Adipose tissue (tissue), 3 donors: Measurements from ENCODE around the gene MXI1. TPM values are rescaled to one million over a fixed set of nuclear protein-coding genes. Genes with fewer than 3 reads are reported as not detected.

Experiments used
- H3K27ac ChIP-seq: one replicate; pipeline ENCODE4 v1.5.1; 2013; ENCODE audit warnings: low read depth, low read length
- WGBS, 3 donors: extraction: QIAGEN DNeasy Blood & Tissue Kit; methylation state at CpG; one replicate each; pipeline ENCODE4 v1.1.7; 2013; 5-methylcytosine and 5-hydroxymethylcytosine counted together
- polyA plus RNA-seq, 3 donors: library from polyadenylated mRNA; stranded (reverse); fragments of 200-250 nt; gene quantifications; one replicate each; pipeline ENCODE4 v1.2.3, GENCODE V29; 2013
- donor health status: healthy with polysubstance abuse.
- donor health status: Bipolar disorder and iron deficiency.
- donor health status: healthy.

MXI1 gene
- 10 to 100 TPM; 16.6 to 28.8 (median 24.2) TPM for polyA plus RNA-seq

DNA sequence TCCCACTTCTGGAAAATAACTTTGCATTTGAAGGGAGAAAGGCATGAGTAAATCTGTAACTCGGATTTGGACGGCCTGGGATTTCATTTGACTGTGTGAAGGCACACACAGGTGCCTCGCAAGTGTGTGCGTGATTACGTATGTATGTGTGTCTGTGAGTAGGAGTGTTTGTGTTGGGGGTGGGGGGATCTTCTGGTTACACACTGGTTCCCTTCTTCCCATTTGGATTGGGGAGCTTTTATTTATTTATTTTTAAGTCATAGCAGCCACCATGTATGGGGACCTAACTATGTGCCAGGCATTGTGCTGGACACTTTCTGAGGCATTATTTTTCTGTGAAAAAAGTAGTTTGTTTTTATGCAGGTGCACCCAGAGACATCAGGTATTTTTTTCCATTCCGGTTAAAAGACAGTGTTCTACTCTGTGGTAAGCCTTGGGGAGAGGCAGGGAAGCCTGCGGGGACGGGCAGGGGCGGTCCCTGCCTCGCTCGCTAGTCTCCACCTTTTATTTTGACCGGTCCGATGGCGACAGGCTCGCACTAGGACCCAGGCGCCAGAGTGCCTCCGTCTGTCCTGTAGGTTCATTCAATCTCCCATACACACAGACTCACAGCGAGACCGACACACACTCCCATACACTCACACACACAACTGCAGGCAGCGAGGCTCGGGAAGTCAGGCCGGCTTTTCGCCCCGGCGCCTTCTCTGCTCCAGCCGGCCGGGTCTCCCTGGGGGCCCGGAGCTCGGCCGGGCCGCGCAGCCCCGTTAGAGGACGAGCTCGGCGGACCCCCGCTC is at the start of gene MXI1:
Gene MXI1, plus strand, starts transcription at position 595 of the 794 bp plus-strand sequence. CDS start 204 bp downstream, outside the sequence.
- H3K27ac ChIP-seq = peak within 1 kb of the TSS; percentile 28
- WGBS, 3 donors = 2 to 5% (median 5%) methylated on average over 36 to 37 of the region's 37 CpGs

DNA sequence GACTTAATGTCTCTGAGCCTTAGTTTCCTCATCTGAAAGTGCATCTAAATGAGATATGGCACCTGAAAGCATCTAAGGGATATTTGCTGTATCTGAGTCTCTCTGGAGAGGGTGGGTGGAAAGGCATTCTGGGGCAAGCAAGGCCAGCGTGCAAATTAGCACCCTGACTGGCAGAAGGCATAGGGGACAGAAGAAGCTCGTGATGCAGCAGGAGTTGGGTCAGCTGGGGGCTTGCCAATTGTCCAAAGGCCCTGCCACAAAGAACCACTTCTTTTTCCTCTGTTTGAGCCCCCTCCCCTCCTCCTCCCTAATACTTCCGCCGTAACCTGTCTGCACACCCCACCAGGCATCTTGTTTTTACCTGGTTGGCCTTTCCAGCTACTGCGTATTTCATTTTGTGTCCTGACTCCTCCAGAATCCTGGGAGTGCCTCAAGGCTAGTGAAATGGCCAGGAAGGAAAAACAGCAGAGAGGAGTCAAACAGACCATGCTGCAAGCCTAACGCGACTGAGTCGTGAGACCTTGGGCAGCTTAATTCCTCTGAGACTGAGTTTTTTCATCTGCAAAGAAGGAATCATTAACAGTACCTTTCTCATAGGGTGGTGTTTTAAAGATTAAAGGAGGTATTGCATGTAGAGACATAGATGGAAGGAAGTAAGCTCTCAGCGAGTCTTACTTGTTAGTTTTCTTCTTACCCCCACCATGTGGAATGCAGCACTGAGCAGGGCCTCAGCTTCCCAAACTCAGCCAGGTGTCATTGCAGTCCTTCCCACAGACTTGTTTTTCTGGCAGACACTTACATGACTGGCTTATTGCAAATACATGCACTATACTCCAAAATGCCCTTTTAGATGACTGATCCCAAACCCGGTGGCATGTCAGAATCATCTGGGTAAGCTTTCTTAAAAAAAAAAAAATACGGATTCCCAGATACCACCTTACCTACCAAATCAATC is 49.1 kb upstream of the MXI1 start:
- no peak overlapping the region for H3K27ac ChIP-seq
- WGBS, 3 donors = 82 to 87% (median 85%) methylated on average over 11 of the region's 11 CpGs

- WGBS, 3 donors = 90 to 93% (median 92%) methylated on average over 4 of the region's 4 CpGs
- no peak overlapping the region for H3K27ac ChIP-seq
Measured at GRCh38 chr10:110160081-110160480, 47.3 kb upstream of the MXI1 start.

- no peak overlapping the region for H3K27ac ChIP-seq
Measured at GRCh38 chr10:110160522-110160921, 46.9 kb upstream of the MXI1 start.

GRCh38 chr10:110162741-110163145 is 44.7 kb upstream of the MXI1 start:
- H3K27ac ChIP-seq = no peak overlapping the region
- 29 to 41% (median 37%) methylated on average over 6 of the region's 6 CpGs for WGBS, 3 donors

GRCh38 chr10:110163192-110163773 is 44.1 kb upstream of the MXI1 start:
- no peak overlapping the region for H3K27ac ChIP-seq
- 66 to 76% (median 69%) methylated on average over 5 of the region's 5 CpGs for WGBS, 3 donors

- WGBS, 3 donors = 63 to 68% (median 67%) methylated on average over 4 of the region's 4 CpGs
- no peak overlapping the region for H3K27ac ChIP-seq
Measured at GRCh38 chr10:110163841-110164240, 43.6 kb upstream of the MXI1 start.

DNA sequence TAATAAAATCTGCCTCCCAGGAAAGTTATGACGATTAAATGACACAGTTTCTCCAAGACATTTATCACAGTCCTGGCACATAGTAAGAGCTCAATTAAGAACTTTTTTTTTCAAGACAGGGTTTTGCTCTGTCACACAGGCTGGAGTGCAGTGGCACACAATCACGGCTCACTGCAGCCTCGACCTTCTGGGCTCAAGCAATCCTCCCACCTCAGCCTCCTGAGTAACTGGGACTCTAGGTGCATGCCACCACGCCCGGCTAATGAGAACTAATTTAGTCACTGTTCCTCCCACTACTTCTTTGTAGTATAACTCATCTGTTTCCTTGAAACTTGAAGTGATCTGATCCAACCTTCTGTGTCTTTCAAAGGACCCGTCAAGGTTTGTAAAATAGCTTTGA is 42.2 kb upstream of the MXI1 start:
- WGBS, 3 donors = 81 to 87% (median 85%) methylated on average over 6 of the region's 6 CpGs

GRCh38 chr10:110167149-110167548 is 40.3 kb upstream of the MXI1 start:
- no peak overlapping the region for H3K27ac ChIP-seq
- 92 to 97% (median 96%) methylated on average over 7 of the region's 7 CpGs for WGBS, 3 donors

More for the DNA sequence above, 42.2 kb upstream of the MXI1 start:
- H3K27ac ChIP-seq = no peak overlapping the region

- no peak overlapping the region for H3K27ac ChIP-seq
- WGBS, 3 donors = 7 to 13% (median 12%) methylated on average over 10 of the region's 10 CpGs
Measured at GRCh38 chr10:110168601-110169481, 38.6 kb upstream of the MXI1 start.

DNA sequence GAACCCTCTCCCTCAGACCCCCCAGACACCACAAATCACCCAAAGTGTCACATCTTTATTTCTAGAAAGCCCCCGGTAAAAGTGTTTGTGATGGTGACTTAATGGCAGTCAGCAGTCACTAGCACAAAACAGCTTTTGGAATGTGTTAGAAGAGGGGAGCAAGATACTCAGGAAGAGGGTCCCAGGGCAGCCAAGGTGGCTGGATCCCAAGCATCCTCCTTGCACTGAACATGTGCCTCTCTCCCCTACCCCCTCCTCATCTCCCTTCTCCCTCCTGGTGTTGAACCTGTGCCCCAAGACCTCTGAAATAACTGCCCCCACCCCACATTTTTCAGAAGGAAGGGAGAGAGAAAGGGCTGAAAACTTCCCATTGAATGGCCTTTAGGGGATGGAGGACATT is 37.8 kb upstream of the MXI1 start:
- H3K27ac ChIP-seq = no peak overlapping the region
- WGBS, 3 donors = 25 to 35% (median 26%) methylated on average over 1 of the region's 1 CpG

GRCh38 chr10:110170142-110170971 is 37.0 kb upstream of the MXI1 start:
- WGBS, 3 donors = 5 to 13% (median 9%) methylated on average over 12 to 13 of the region's 13 CpGs
- no peak overlapping the region for H3K27ac ChIP-seq

DNA sequence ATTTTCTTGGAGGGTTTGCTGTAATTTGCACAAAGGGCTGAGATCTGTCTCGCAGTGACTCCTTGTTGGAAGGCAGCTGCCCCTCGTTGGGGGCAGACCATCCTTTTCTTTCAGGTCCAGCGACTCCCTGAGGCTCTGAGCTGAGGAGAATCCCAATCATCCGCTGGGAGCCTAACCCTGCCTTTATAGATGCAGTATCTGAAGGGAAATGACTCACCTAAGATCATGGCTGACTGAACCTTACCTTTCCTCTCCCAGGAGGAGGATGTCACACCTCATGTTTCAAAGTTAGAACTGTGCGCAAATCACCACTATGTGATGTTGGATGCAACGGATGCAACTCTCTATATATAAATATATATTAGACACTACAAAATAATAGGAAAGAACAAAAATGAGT is 36.4 kb upstream of the MXI1 start:
- 47 to 56% (median 49%) methylated on average over 6 of the region's 6 CpGs for WGBS, 3 donors
- H3K27ac ChIP-seq = no peak overlapping the region

GRCh38 chr10:110172155-110172554 is 35.2 kb upstream of the MXI1 start:
- H3K27ac ChIP-seq = no peak overlapping the region
- 78 to 84% (median 82%) methylated on average over 5 of the region's 5 CpGs for WGBS, 3 donors

DNA sequence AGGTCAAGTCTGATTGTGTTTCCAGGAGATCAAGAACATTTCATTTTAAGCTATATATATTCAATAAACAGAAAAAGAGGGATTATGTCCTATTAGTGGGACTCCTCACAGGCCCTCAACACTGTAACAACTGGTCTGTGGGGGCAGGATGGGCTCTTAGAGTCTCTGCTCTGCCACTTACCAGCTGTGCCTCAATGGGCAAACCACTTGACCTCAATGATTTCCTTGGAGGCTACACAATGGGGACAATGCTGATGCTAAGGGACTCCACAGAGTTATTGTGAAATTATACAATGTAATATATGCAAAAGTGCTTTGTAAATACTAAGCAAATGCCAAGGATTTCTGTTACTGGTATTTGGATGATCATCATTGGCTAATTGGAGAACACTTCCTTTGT is 33.2 kb upstream of the MXI1 start:
- H3K27ac ChIP-seq = no peak overlapping the region

GRCh38 chr10:110174816-110175215 is 32.6 kb upstream of the MXI1 start:
- H3K27ac ChIP-seq = no peak overlapping the region
- WGBS, 3 donors = 94 to 97% (median 95%) methylated on average over 5 of the region's 5 CpGs

DNA sequence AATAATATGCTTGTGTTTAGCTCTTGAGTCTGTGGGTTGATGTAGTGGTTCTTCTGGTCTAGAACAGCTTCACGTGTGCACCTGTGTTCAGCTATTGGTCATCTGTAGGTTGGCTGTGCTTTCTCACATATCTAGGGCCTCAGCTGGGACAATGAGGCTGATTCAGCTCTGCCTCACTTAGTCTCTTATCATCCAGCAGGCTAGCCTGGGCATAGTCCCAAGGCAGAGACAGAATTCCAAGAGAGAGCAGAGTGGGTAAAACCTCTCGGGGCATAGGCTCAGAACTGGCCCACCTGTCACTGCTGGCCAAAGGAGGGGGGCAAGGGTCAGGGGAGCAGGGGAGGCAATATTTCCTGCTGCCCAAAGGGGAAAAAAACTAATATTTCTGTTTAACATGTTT is 32.0 kb upstream of the MXI1 start:
- H3K27ac ChIP-seq = no peak overlapping the region
- 61 to 93% (median 79%) methylated on average over 2 of the region's 2 CpGs for WGBS, 3 donors
